ENCODE measurements around the gene POLN. TPM values are rescaled to one million over a fixed set of nuclear protein-coding genes. Genes with fewer than 3 reads are reported as not detected.

Gene POLN
- total and polyA plus RNA-seq, 2 donors = 1.0 to 3.1 TPM

DNA sequence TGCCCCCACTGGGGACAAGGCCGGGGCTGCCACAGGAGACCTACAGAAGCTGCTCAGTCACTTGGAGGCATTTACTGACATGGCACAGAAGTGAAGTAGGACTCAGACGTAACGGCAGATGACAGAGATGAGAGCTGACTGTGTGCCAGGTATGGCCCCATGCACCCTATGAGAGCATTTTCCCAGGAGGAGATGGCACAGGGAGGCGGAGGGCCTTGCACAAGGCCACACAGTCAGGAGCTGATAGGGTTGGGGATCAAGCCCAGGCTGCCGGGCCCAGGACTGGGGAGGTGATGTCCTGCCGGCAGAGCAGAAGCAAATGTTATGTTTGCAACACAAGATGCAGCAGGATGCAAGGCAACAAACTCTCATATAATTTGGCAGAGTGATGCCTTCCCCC lies 148.7 kb downstream of the POLN start:
- H3K4me3 ChIP-seq (ENCODE audit: low read depth, low read length) = no peak overlapping the region
- no peak overlapping the region for H3K27ac ChIP-seq (ENCODE audit: low read depth)
- DNase-seq (ENCODE audit: extremely low spot score) = no peak
- H3K4me1 ChIP-seq (ENCODE audit: insufficient read depth) = no peaks in the 10 kb centered on the region
- no peaks in the 10 kb centered on the region for H3K36me3 ChIP-seq (ENCODE audit: insufficient read depth)
- 88% methylated on average over 6 of the region's 6 CpGs for WGBS

DNA sequence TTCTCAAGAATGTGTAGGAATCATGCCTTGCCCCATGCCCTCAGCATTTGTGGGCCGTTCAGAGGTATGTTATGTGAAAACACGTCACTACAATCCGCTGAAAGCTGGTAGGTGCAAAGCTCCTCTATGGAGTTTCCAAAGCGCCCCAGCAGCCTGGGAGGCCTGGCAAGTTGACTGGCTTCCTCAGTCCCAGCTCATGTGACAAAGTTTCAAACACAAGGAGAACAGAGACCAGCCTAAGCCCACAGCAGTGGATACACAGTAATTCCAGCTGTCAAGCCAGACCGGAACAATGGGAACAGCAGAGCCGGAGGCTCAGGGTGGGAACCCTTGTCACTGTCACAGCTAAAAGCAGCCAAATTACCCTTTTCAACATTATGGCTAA lies 149.3 kb downstream of the POLN start:
- H3K27ac ChIP-seq (ENCODE audit: low read depth) = no peak overlapping the region
- no peak overlapping the region for H3K4me3 ChIP-seq (ENCODE audit: low read depth, low read length)
- no peaks in the 10 kb centered on the region for H3K4me1 ChIP-seq (ENCODE audit: insufficient read depth)
- WGBS = 88% methylated on average over 6 of the region's 6 CpGs
- H3K36me3 ChIP-seq (ENCODE audit: insufficient read depth) = no peaks in the 10 kb centered on the region
- DNase-seq (ENCODE audit: extremely low spot score) = no peak

DNA sequence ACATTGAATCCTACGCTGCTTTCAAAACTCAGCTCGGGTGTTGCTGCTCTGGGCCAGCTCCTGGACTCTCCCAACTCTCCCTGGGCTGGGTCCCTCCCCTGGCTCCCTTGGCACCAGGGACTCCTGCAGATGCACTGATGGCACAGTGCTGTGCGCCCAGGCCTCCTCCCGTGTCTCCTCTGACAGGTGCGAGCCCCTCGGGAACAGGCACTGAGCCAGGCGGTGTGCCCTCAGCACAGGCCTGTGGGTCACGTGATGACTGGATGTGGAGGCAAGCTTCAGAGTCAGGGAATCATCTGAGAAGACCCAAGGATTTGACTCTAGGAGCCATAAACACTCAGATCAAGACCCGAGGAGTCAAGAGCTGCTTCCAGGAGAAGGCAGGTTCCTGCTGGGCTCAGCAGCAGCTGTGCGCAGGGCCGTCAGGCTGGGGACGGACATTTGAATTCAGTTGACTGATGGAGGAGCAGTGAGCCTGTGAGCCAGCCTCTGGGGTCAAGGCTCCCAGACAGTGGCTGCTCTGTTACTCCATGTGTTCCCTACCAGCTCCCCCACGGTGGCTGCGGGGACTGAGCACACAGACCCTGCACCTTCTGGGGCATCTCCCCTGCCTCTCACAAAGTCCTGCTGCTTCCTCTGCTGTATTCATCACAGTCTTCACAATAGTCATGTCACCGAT lies 149.8 kb downstream of the POLN start:
- no peak overlapping the region for H3K4me3 ChIP-seq (ENCODE audit: low read depth, low read length)
- DNase-seq (ENCODE audit: extremely low spot score) = no peak
- H3K27ac ChIP-seq (ENCODE audit: low read depth) = no peak overlapping the region
- H3K4me1 ChIP-seq (ENCODE audit: insufficient read depth) = no peaks in the 10 kb centered on the region
- 89% methylated on average over 15 of the region's 15 CpGs for WGBS
- no peaks in the 10 kb centered on the region for H3K36me3 ChIP-seq (ENCODE audit: insufficient read depth)

DNA sequence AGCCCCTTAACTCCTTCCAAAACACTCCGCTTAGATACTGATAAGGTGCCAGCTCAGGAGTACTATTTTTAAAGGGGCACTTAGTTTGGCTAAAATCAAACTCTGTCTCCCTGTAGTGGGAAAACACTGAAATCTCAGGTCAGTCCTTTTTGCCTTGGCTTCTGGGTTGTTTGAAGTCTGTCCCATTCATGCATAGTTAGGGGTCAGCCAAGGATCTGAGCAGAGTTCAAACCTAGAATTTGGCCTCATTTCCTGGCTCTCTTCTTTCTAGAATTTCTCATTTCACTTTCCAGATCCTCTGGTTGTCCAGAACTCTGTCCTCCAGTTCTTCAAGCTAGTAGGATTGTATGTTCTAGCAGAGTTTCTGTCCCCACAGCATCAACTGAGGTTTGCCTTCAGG lies 151.3 kb downstream of the POLN start:
- Histone ChIP-seq H3K27ac (ENCODE audit: low read depth) (no peak overlapping the region), H3K4me3 (ENCODE audit: low read depth, low read length) (no peak overlapping the region), H3K4me1 (ENCODE audit: insufficient read depth) (no peaks in the 10 kb centered on the region), H3K36me3 (ENCODE audit: insufficient read depth) (no peaks in the 10 kb centered on the region)
- WGBS = 86% methylated on average over 1 of the region's 1 CpG
- no peak for DNase-seq (ENCODE audit: extremely low spot score)

DNA sequence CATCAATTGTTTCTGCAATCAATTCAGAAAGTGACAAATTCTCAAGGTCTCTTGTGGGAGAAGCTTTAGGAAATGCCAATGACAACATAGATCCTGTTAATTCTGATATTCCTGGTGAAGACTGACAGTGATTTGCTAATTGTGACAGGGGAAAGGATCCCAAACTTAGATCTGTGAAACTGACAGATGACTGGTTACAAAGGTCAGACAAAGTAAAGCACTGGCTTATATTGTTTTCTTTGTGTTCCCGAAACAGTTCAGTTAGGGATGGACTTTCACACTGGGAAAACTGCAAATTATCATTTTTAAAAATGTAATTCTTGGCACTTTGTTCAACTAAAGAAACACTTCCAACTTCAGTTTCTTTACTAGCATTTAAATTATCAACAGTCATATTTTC lies 152.7 kb downstream of the POLN start:
- no peak overlapping the region for H3K27ac ChIP-seq (ENCODE audit: low read depth)
- 58% methylated on average over 1 of the region's 1 CpG for WGBS

DNA sequence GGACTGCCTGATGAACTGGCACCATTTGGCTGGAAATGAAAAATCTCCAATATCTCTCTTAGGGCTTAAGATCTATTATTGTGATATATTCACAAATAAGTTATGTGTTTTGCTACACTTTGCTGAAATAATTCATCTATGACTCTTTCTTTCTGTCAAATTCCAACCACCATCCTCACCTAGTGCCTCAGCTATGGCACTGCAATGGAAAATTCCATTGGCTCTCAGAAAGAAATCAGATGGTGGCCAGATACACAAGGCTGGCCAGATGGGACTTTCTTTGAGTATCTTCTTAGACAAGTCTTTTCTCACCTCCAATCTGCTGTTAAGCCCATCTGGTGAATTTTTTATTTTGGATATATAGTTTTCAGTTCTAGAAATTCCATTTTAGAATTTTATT lies 154.8 kb downstream of the POLN start:
- no peak for DNase-seq (ENCODE audit: extremely low spot score)
- H3K4me3 ChIP-seq (ENCODE audit: low read depth, low read length) = no peak overlapping the region

More for the DNA sequence above, 152.7 kb downstream of the POLN start:
- Histone ChIP-seq H3K4me3 (ENCODE audit: low read depth, low read length) (no peak overlapping the region), H3K4me1 (ENCODE audit: insufficient read depth) (no peaks in the 10 kb centered on the region), H3K36me3 (ENCODE audit: insufficient read depth) (no peaks in the 10 kb centered on the region)
- DNase-seq (ENCODE audit: extremely low spot score) = no peak

DNA sequence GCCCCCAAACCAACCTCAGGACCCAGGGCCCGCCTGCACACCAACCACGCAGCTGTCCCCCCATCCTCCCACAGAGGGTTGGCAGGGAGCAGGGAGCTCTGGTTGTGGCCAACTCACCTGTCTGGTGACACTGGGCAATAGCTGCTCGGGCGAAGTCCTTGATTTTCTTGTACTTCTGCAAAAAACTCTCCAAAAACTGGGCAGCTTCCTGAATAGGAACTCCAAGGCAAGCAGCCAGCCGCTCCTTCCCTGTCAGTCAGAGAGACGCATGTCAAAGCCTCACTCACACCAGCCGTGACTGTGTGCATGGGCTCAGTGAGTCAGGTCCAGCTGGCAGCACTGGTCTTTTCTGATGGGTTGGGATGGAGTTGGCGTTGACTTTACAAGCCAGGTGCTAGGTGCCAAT lies 156.4 kb downstream of the POLN start:
- no peaks in the 10 kb centered on the region for H3K36me3 ChIP-seq (ENCODE audit: insufficient read depth)
- H3K27ac ChIP-seq (ENCODE audit: low read depth) = no peak overlapping the region
- DNase-seq (ENCODE audit: extremely low spot score) = no peak
- no peaks in the 10 kb centered on the region for H3K4me1 ChIP-seq (ENCODE audit: insufficient read depth)
- H3K4me3 ChIP-seq (ENCODE audit: low read depth, low read length) = no peak overlapping the region
- 94% methylated on average over 8 of the region's 8 CpGs for WGBS

More for the DNA sequence above, 154.8 kb downstream of the POLN start:
- Histone ChIP-seq H3K36me3 (ENCODE audit: insufficient read depth) (no peaks in the 10 kb centered on the region), H3K4me1 (ENCODE audit: insufficient read depth) (no peaks in the 10 kb centered on the region), H3K27ac (ENCODE audit: low read depth) (no peak overlapping the region)

DNA sequence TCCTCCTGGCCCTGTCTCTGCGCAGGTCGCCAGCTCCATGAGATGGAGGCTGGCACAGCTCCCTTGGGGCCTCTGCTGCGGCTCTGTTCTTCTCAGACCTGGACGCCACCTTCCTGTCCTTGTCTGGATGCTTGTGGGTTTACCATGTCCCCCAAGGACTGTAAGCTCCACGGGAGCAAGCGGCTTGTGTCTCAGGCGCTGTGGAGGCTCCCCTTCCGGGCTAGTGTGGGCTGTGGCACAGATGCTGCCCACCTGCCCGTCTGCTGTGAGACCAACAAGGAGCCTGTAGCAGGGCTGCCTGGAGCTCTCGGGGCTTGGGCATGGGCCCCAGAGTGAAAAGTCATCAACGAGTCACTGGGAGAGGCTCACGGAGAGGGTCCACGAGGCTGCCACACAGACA lies 157.6 kb downstream of the POLN start:
- DNase-seq (ENCODE audit: extremely low spot score) = no peak
- Histone ChIP-seq H3K27ac (ENCODE audit: low read depth) (no peak overlapping the region), H3K36me3 (ENCODE audit: insufficient read depth) (no peaks in the 10 kb centered on the region), H3K4me3 (ENCODE audit: low read depth, low read length) (no peak overlapping the region), H3K4me1 (ENCODE audit: insufficient read depth) (no peaks in the 10 kb centered on the region)
- 88% methylated on average over 13 of the region's 13 CpGs for WGBS

DNA sequence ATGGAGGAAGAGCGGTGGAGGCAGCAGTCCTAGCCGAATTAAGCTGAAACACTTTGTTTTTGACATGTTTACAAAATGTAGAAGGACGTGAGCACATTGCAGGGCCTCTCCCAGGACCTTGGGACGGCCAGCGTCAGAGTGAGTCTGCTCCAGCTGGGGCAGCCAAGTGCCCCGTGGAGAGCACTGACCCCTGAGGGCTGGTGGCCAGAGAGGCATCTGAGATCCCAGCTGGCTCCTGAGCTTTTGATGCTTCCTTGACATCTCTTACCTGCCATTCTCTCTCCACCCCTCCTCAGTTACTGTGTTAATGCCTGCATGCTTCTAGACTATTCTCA lies 158.1 kb downstream of the POLN start:
- 79% methylated on average over 6 of the region's 6 CpGs for WGBS
- Histone ChIP-seq H3K36me3 (ENCODE audit: insufficient read depth) (no peaks in the 10 kb centered on the region), H3K4me3 (ENCODE audit: low read depth, low read length) (no peak overlapping the region), H3K27ac (ENCODE audit: low read depth) (no peak overlapping the region), H3K4me1 (ENCODE audit: insufficient read depth) (no peaks in the 10 kb centered on the region)
- no peak for DNase-seq (ENCODE audit: extremely low spot score)

DNA sequence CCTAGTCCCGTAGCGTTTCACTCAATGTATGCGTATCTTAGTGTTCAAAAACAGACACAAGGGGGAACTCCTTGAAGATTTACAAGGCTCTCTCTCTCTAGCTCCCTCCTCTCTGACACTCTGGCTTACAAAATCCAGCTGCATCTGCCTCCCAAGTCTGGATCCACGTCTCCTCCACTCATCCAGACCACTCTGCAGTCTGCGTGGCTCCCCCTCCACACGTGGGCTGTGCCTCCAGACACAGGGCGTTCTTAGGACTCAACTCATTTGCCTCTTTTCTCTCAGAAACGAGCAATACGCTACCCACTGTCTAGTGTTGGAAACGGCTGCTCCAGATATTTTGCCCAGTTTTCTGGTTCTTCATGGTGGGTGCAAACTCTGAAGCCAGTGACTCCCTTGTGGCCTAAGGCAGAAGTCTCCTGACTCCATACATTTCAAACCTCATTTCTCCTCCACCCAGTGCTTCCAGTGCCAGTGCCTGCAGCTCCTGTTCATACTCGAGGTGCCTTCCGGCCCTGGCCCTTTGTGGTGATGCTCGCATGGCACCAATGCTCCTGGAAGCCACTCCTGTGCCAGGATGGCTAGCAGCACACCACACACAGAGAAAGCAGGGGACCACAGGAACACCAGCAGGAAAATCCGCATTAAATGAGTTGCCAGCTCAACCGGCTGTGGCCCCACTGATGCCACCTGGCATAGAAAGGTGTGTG lies 158.7 kb downstream of the POLN start:
- no peak overlapping the region for H3K4me3 ChIP-seq (ENCODE audit: low read depth, low read length)
- WGBS = 69% methylated on average over 15 of the region's 15 CpGs
- no peaks in the 10 kb centered on the region for H3K4me1 ChIP-seq (ENCODE audit: insufficient read depth)
- no peak overlapping the region for H3K27ac ChIP-seq (ENCODE audit: low read depth)
- no peaks in the 10 kb centered on the region for H3K36me3 ChIP-seq (ENCODE audit: insufficient read depth)
- DNase-seq (ENCODE audit: extremely low spot score) = peak; percentile 4

DNA sequence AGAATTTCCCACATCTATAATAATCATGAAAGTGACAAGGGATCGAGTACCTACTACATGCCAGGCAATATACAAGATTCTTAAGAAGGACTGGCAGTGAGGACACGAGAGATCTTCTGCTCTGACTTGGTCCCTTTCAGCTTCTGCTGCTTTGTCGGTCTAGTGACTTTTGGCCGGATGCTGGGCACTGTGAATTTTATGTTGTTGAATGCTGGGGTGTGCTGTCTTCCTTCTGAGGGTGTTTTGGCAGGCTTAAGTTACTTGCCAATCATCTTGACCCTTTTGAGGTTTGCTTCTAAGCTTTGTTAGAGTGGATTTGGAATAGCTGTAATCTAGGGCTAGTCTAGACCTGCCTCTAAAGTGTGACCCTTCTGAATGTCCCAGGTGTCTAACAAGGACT lies 159.3 kb downstream of the POLN start:
- Histone ChIP-seq H3K4me3 (ENCODE audit: low read depth, low read length) (no peak overlapping the region), H3K4me1 (ENCODE audit: insufficient read depth) (no peaks in the 10 kb centered on the region), H3K36me3 (ENCODE audit: insufficient read depth) (no peaks in the 10 kb centered on the region), H3K27ac (ENCODE audit: low read depth) (no peak overlapping the region)
- DNase-seq (ENCODE audit: extremely low spot score) = no peak
- WGBS = 84% methylated on average over 4 of the region's 4 CpGs

DNA sequence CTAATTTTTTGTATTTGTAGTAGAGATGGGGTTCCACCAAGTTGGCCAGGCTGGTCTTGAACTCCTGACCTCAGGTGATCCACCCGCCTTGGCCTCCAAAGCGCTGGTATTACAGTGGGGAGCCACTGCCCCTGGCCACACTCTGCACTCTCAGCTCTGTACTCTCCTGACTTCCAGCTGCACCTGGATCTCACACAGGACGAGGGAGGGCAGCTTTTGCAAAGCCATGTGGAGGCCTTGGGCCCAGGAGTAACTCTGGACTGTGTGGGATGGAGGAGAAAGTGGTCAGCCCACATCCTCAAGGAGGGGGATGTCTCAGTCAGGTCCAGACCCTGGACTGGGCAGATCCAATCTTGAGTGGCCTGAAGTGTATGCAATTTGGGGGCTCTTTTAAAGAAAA lies 159.8 kb downstream of the POLN start:
- H3K4me3 ChIP-seq (ENCODE audit: low read depth, low read length) = no peak overlapping the region
- DNase-seq (ENCODE audit: extremely low spot score) = no peak
- H3K27ac ChIP-seq (ENCODE audit: low read depth) = no peak overlapping the region
- no peaks in the 10 kb centered on the region for H3K4me1 ChIP-seq (ENCODE audit: insufficient read depth)
- H3K36me3 ChIP-seq (ENCODE audit: insufficient read depth) = no peaks in the 10 kb centered on the region
- 87% methylated on average over 3 of the region's 3 CpGs for WGBS

DNA sequence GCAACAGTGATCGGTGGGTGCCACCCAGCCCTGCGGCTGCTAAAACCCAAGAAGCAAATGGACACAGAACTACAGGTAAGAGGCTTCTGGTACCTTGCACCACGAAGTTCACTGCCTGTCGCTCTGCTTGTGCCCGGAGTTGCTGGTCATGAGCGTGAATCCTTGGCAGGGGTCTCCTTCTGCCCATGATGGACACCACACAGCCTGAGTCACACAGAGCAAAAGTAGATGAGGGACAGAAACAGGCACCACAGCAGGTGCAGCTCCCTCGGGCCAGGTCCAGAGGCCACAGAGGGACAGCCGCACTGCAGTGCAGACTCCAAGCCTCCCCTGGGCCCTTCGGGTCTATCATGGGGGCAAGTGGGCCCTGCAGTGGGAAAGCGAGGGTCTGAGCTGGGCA lies 160.4 kb downstream of the POLN start:
- 93% methylated on average over 10 of the region's 10 CpGs for WGBS
- H3K4me1 ChIP-seq (ENCODE audit: insufficient read depth) = no peaks in the 10 kb centered on the region
- DNase-seq (ENCODE audit: extremely low spot score) = no peak

DNA sequence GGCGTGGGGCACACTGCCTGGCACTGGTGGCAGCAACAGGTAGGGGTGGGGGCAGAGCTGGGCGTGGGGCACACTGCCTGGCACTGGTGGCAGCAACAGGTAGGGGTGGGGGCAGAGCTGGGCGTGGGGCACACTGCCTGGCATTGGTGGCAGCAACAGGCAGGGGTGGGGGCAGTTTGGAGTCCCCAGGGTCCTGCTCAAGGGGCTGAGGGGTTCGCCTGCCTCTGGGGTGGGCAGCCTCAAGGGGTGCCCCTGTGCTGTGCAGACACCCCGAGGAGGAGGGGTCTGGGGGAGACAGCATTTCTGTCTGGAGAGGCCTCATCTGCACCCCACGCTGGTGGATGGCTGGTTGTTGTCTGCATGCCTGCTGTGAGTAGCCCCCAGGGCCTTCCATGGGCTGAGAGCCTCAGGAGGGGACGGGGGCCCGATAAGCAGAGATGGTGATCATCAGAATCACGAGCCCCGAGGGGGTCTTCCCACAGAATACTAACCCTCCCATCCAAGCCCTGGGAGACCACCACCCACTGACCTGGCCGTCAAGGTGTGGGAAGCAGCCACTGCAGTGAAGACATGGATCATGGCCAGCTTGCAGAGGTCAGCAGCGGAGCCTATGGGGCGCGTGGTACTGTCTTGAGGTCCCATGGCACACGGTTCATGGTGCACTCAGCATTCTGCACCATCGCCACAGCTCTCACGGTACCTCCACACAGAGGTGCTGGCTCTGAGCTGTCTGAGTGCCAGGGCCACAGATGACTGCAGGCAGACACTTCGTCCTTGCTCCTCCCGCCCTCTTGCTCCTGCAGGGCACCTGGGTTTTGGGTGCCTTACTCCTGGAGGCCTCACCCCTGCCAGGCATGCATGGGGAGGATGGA lies 161.3 kb downstream of the POLN start:
- DNase-seq (ENCODE audit: extremely low spot score) = no peak
- 93% methylated on average over 19 of the region's 19 CpGs for WGBS
- no peaks in the 10 kb centered on the region for H3K36me3 ChIP-seq (ENCODE audit: insufficient read depth)
- no peaks in the 10 kb centered on the region for H3K4me1 ChIP-seq (ENCODE audit: insufficient read depth)
- no peak overlapping the region for H3K27ac ChIP-seq (ENCODE audit: low read depth)
- no peak overlapping the region for H3K4me3 ChIP-seq (ENCODE audit: low read depth, low read length)

More for the DNA sequence above, 160.4 kb downstream of the POLN start:
- Histone ChIP-seq H3K4me3 (ENCODE audit: low read depth, low read length) (no peak overlapping the region), H3K36me3 (ENCODE audit: insufficient read depth) (no peaks in the 10 kb centered on the region), H3K27ac (ENCODE audit: low read depth) (no peak overlapping the region)

All from urinary bladder (tissue), 4 donors.